H9 (cell line): ENCODE results near the gene CLCA4. TPM values are rescaled to one million over a fixed set of nuclear protein-coding genes. Genes with fewer than 3 reads are reported as not detected.

Experiments
- DNase-seq: peaks from one replicate; pipeline ENCODE4 v3.0.0-alpha.2; 2017
- H2AFZ ChIP-seq: one replicate; pipeline ENCODE4 v1.6.1; 2013; ENCODE audit warnings: mild to moderate bottlenecking, low read length, control low read depth, moderate library complexity
- H2AK5ac ChIP-seq: 2 replicates; pipeline ENCODE4 v1.6.1; 2013; ENCODE audit warnings: low read length, control low read depth, mixed read lengths; ENCODE audit not compliant: insufficient read length
- H2BK120ac ChIP-seq: one replicate; pipeline ENCODE4 v1.6.1; 2013; ENCODE audit warnings: low read depth, mild to moderate bottlenecking, low read length, control low read depth, inconsistent platforms; ENCODE audit not compliant: poor library complexity, severe bottlenecking
- H2BK12ac ChIP-seq: 2 replicates; pipeline ENCODE4 v1.6.1; 2013; ENCODE audit warnings: low read length, control low read depth, mixed read lengths, low read depth; ENCODE audit not compliant: insufficient read length
- H2BK15ac ChIP-seq: 2 replicates; pipeline ENCODE4 v1.6.1; 2013; ENCODE audit warnings: low read depth, low read length, control low read depth
- H2BK20ac ChIP-seq: one replicate; pipeline ENCODE4 v1.6.1; 2013; ENCODE audit warnings: low read depth, mild to moderate bottlenecking, low read length, control low read depth, inconsistent platforms; ENCODE audit not compliant: poor library complexity, severe bottlenecking
- H2BK5ac ChIP-seq: 2 replicates; pipeline ENCODE4 v1.6.1; 2013; ENCODE audit warnings: low read length, control low read depth, mixed read lengths; ENCODE audit not compliant: insufficient read length
- H3K14ac ChIP-seq: 2 replicates; pipeline ENCODE4 v1.6.1; 2013; ENCODE audit warnings: low read length, control low read depth; ENCODE audit not compliant: insufficient read depth
- H3K18ac ChIP-seq: 2 replicates; pipeline ENCODE4 v1.6.1; 2013; ENCODE audit warnings: low read depth, mild to moderate bottlenecking, mixed read lengths, low read length, control low read depth; ENCODE audit not compliant: insufficient read length
- H3K23ac ChIP-seq: 2 replicates; pipeline ENCODE4 v1.6.1; 2013; ENCODE audit warnings: low read length, control low read depth, mixed read lengths, low read depth; ENCODE audit not compliant: insufficient read length
- H3K23me2 ChIP-seq: 2 replicates; pipeline ENCODE4 v1.6.1; 2013; ENCODE audit warnings: low read depth, mild to moderate bottlenecking, mixed read lengths, low read length, control low read depth; ENCODE audit not compliant: insufficient read length, poor library complexity, severe bottlenecking
- H3K27ac ChIP-seq: 2 replicates; pipeline ENCODE4 v1.5.1; 2013; ENCODE audit warnings: low read length, control low read depth, mixed read lengths, low read depth; ENCODE audit not compliant: insufficient read length
- H3K27me3 ChIP-seq: 2 replicates; pipeline ENCODE4 v1.6.1; 2013; ENCODE audit warnings: low read length, control low read depth, inconsistent platforms; ENCODE audit not compliant: insufficient read depth
- H3K4ac ChIP-seq: 2 replicates; pipeline ENCODE4 v1.6.1; 2013; ENCODE audit warnings: low read depth, mild to moderate bottlenecking, control low read depth, inconsistent platforms, low read length, moderate library complexity
- H3K4me1 ChIP-seq: 2 replicates; pipeline ENCODE4 v1.6.1; 2013; ENCODE audit warnings: low read length, control low read depth, inconsistent platforms; ENCODE audit not compliant: insufficient read depth
- H3K4me2 ChIP-seq: 2 replicates; pipeline ENCODE4 v1.6.1; 2013; ENCODE audit warnings: low read length, control low read depth, mixed read lengths; ENCODE audit not compliant: insufficient read length, insufficient read depth
- H3K56ac ChIP-seq: 2 replicates; pipeline ENCODE4 v1.6.1; 2013; ENCODE audit warnings: low read depth, mild to moderate bottlenecking, mixed read lengths, low read length, control low read depth; ENCODE audit not compliant: insufficient read length
- H3K79me1 ChIP-seq: 2 replicates; pipeline ENCODE4 v1.6.1; 2013; ENCODE audit warnings: low read depth, mild to moderate bottlenecking, moderate library complexity, low read length, control low read depth, inconsistent platforms; ENCODE audit not compliant: insufficient read depth, poor library complexity, severe bottlenecking
- H3K79me2 ChIP-seq: 2 replicates; pipeline ENCODE4 v1.6.1; 2013; ENCODE audit warnings: low read length, control low read depth, inconsistent platforms; ENCODE audit not compliant: insufficient read depth
- H3K9ac ChIP-seq: 2 replicates; pipeline ENCODE4 v1.6.1; 2013; ENCODE audit warnings: low read length, control low read depth, mixed read lengths; ENCODE audit not compliant: insufficient read length; ENCODE audit errors: extremely low read depth
- H3K9me3 ChIP-seq: one replicate; pipeline ENCODE4 v1.6.1; 2013; ENCODE audit warnings: low read depth, low read length, inconsistent platforms; ENCODE audit not compliant: control insufficient read depth
- H3T11ph ChIP-seq: one replicate; pipeline ENCODE4 v1.6.1; 2013; ENCODE audit warnings: mild to moderate bottlenecking, low read length, control low read depth, inconsistent platforms
- H4K20me1 ChIP-seq: one replicate; pipeline ENCODE4 v1.6.1; 2013; ENCODE audit not compliant: control insufficient read depth, insufficient read length, insufficient read depth
- H4K5ac ChIP-seq: 2 replicates; pipeline ENCODE4 v1.6.1; 2013; ENCODE audit warnings: low read depth, mild to moderate bottlenecking, mixed read lengths, low read length, control low read depth; ENCODE audit not compliant: insufficient read length
- H4K8ac ChIP-seq: replicated peaks from 2 replicates; pipeline ENCODE4 v1.6.1; 2013; ENCODE audit warnings: low read length, control low read depth, mixed read lengths, low read depth; ENCODE audit not compliant: insufficient read length
- H4K91ac ChIP-seq: 2 replicates; pipeline ENCODE4 v1.6.1; 2013; ENCODE audit warnings: low read depth, mild to moderate bottlenecking, moderate library complexity, mixed read lengths, low read length, control low read depth; ENCODE audit not compliant: insufficient read length
- H3K27ac Mint-ChIP-seq, 3 experiments: 2 replicates in 2 of 3; 3 replicates in 1 of 3; pipeline ENCODE4 v1.8.0; 2020 to 2021; ENCODE audit warnings: mixed read lengths in 3 of 3, mild to moderate bottlenecking in 1 of 3, moderate library complexity in 1 of 3
- H3K27me3 Mint-ChIP-seq: 2 replicates; pipeline ENCODE4 v1.8.0; 2021; ENCODE audit warnings: low read depth, mild to moderate bottlenecking, moderate library complexity, mixed read lengths
- H3K36me3 Mint-ChIP-seq, 3 experiments: 2 replicates in 2 of 3; 3 replicates in 1 of 3; pipeline ENCODE4 v1.8.0; 2020 to 2021; ENCODE audit warnings: low read depth in 3 of 3, mixed read lengths in 3 of 3; ENCODE audit not compliant: insufficient read depth in 1 of 3
- H3K4me1 Mint-ChIP-seq, 2 experiments: 2 replicates each; pipeline ENCODE4 v1.8.0; 2020; ENCODE audit warnings: mixed read lengths in 2 of 2
- H3K4me3 Mint-ChIP-seq, 2 experiments: 2 replicates in 1 of 2; 3 replicates in 1 of 2; pipeline ENCODE4 v1.8.0; 2020 to 2021; ENCODE audit warnings: mild to moderate bottlenecking in 2 of 2, mixed read lengths in 2 of 2, moderate library complexity in 1 of 2
- H3K9me3 Mint-ChIP-seq, 2 experiments: 2 replicates in 1 of 2; 3 replicates in 1 of 2; pipeline ENCODE4 v1.8.0; 2020; ENCODE audit warnings: mild to moderate bottlenecking in 2 of 2, mixed read lengths in 2 of 2, moderate library complexity in 1 of 2
- WGBS: extraction: QIAGEN DNeasy Blood & Tissue Kit; methylation state at CpG from one replicate; pipeline ENCODE4 v1.1.7; 2013; ENCODE audit warnings: missing lambda C conversion rate, low lambda C conversion rate, mixed read lengths; ENCODE audit not compliant: insufficient read length; ENCODE audit errors: extremely low coverage; 5-methylcytosine and 5-hydroxymethylcytosine counted together
- total RNA-seq: library from RNA; stranded (reverse); gene quantifications from 2 replicates; pipeline ENCODE4 v1.2.1, GENCODE V29; 2021
- TF ChIP-seq, protein P1 (sequence below): fragments of 200-600 bp; sonication (generic); conservative IDR thresholded peaks from 3 replicates; pipeline ENCODE4 v1.8.0; 2021; ENCODE audit warnings: antibody characterized with exemption, mild to moderate bottlenecking

CLCA4 gene
- total RNA-seq, 1 experiment from 2014 or later = not detected

DNA sequence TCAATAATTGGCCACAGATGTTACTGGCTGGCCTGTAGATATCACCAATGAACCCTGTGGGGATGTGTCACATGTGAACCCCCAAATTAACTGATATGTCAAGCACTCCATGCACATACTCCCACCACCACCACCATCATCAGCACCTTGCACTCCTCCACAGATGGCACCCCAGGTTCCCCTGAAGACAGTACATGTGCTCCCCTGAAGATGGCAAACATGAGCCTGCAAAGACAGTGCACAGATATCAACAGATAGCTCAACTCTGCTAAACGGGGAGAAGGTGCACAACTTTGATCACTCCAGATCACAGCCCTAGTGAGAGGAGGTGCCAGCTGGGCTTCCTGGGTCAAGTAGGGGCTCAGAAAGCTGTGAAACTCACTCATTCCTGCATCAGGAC lies 74.4 kb downstream of the CLCA4 start:
- H4K20me1 ChIP-seq = no peaks in the 10 kb centered on the region
- no peaks in the 10 kb centered on the region for H3K9me3 ChIP-seq
- no peak overlapping the region; the same call in 1 of the 2 replicates for H3K14ac ChIP-seq
- H3K79me1 ChIP-seq = no peaks in the 10 kb centered on the region
- no peak overlapping the region for H2AK5ac ChIP-seq
- no peak overlapping the region for H2BK15ac ChIP-seq
- no peak overlapping the region for H3K18ac ChIP-seq
- no peak for DNase-seq
- H4K91ac ChIP-seq = no peak overlapping the region
- no peak overlapping the region for H3T11ph ChIP-seq
- no peak overlapping the region for H4K8ac ChIP-seq
- no CpG with 5 or more reads among the region's 1 CpG for WGBS
- H3K27me3 Mint-ChIP-seq = no peaks in the 10 kb centered on the region
- no peak overlapping the region for H3K56ac ChIP-seq
- no peaks in the 10 kb centered on the region for H3K4me1 Mint-ChIP-seq
- no peak overlapping the region for H4K5ac ChIP-seq
- H3K23me2 ChIP-seq = no peaks in the 10 kb centered on the region
- H3K9me3 Mint-ChIP-seq = peaks cover 10 to 11% of the 10 kb centered on the region in 2 experiments; a peak in 4 of 5 replicates
- H2BK5ac ChIP-seq = no peak overlapping the region
- no peak overlapping the region for H3K27ac ChIP-seq
- H3K27me3 ChIP-seq = no peaks in the 10 kb centered on the region
- H2AFZ ChIP-seq = no peak overlapping the region
- H2BK12ac ChIP-seq = no peak overlapping the region
- H3K9ac ChIP-seq = no peak overlapping the region
- H3K27ac Mint-ChIP-seq = no peak overlapping the region
- H3K4me3 Mint-ChIP-seq = no peak overlapping the region
- no peak overlapping the region for H3K4me2 ChIP-seq
- TF ChIP-seq, protein P1, sequence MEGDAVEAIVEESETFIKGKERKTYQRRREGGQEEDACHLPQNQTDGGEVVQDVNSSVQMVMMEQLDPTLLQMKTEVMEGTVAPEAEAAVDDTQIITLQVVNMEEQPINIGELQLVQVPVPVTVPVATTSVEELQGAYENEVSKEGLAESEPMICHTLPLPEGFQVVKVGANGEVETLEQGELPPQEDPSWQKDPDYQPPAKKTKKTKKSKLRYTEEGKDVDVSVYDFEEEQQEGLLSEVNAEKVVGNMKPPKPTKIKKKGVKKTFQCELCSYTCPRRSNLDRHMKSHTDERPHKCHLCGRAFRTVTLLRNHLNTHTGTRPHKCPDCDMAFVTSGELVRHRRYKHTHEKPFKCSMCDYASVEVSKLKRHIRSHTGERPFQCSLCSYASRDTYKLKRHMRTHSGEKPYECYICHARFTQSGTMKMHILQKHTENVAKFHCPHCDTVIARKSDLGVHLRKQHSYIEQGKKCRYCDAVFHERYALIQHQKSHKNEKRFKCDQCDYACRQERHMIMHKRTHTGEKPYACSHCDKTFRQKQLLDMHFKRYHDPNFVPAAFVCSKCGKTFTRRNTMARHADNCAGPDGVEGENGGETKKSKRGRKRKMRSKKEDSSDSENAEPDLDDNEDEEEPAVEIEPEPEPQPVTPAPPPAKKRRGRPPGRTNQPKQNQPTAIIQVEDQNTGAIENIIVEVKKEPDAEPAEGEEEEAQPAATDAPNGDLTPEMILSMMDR = no peak
- H3K23ac ChIP-seq = no peak overlapping the region
- H3K79me2 ChIP-seq = no peaks in the 10 kb centered on the region
- H2BK120ac ChIP-seq = no peak overlapping the region
- no peak overlapping the region for H2BK20ac ChIP-seq
- H3K36me3 Mint-ChIP-seq = no peaks in the 10 kb centered on the region; a peak in 1 of 7 replicates
- H3K4me1 ChIP-seq = no peaks in the 10 kb centered on the region
- H3K4ac ChIP-seq = no peak overlapping the region

Other genes with a start within 250 kb of the CLCA4 start
- gene ODF2L, start 150.8 kb upstream of the CLCA4 start, total RNA-seq = 21.5 and 27.3 TPM in 2 replicates
- gene CLCA2, start 122.9 kb upstream of the CLCA4 start, total RNA-seq = not detected in 2 replicates
- not detected in 2 replicates for gene CLCA1, start 78.2 kb upstream of the CLCA4 start, total RNA-seq
- 36.6 and 37.4 TPM in 2 replicates for gene SH3GLB1, start 157.5 kb downstream of the CLCA4 start, total RNA-seq